ENCODE measurements around the gene CD151. TPM values are rescaled to one million over a fixed set of nuclear protein-coding genes. Genes with fewer than 3 reads are reported as not detected.

The CD151 gene
- total RNA-seq, 1 donor from 2014 or later, result 486 TPM

GRCh38 chr11:804599-804964, 28.2 kb upstream of the CD151 start:
- peaks cover 23% of the 10 kb centered on the region for H3K4me1 ChIP-seq

GRCh38 chr11:808427-809286, 24.1 kb upstream of the CD151 start:
- intact Hi-C loops (cut with DNase I), result no loop called here
- no peaks in the 10 kb centered on the region for H3K9me3 ChIP-seq
- no peaks in the 10 kb centered on the region for H3K27me3 ChIP-seq
- H3K4me3 ChIP-seq, result peak overlapping the region; percentile 100
- peaks cover 38% of the 10 kb centered on the region for H3K4me1 ChIP-seq
- DNase-seq, result no peak
- TF ChIP-seq CTCF (IDR thresholded peaks at IDR 0.05), result no peak
- ATAC-seq, result no peak
- peak overlapping the region; percentile 97 for H3K27ac ChIP-seq
- peaks cover 27% of the 10 kb centered on the region for H3K36me3 ChIP-seq

More at GRCh38 chr11:804599-804964, 28.2 kb upstream of the CD151 start:
- Histone ChIP-seq H3K4me3 (peak overlapping the region; percentile 68), H3K36me3 (no peaks in the 10 kb centered on the region), H3K27ac (peak overlapping the region; percentile 93), H3K27me3 (no peaks in the 10 kb centered on the region), H3K9me3 (no peaks in the 10 kb centered on the region)
- ATAC-seq, result no peak
- no peak for DNase-seq
- TF ChIP-seq CTCF (IDR thresholded peaks at IDR 0.05), result no peak
- intact Hi-C loops (cut with DNase I), result no loop called here

- DNase-seq (peak; percentile 99), ATAC-seq (peak; percentile 92)
- intact Hi-C loops (cut with DNase I), result no loop called here
- H3K4me1 ChIP-seq, result peaks cover 31% of the 10 kb centered on the region
- H3K27ac ChIP-seq, result peak within 1 kb of the TSS; percentile 97
- no peak for TF ChIP-seq CTCF (IDR thresholded peaks at IDR 0.05)
- H3K27me3 ChIP-seq, result no peaks in the 10 kb centered on the region
- H3K4me3 ChIP-seq, result peak within 1 kb of the TSS; percentile 100
- peaks cover 32% of the 10 kb centered on the region for H3K36me3 ChIP-seq
- H3K9me3 ChIP-seq, result no peaks in the 10 kb centered on the region
These were observed 23.3 kb upstream of the CD151 start, which contains the start of gene RPLP2 for GRCh38 chr11:809287-810039. Gene RPLP2, plus strand, starts transcription at chr11:809967. Its CDS starts 268 bp downstream, at chr11:810235.

GRCh38 chr11:810040-810567, 22.6 kb upstream of the CD151 start:
- no peak for ATAC-seq
- H3K4me3 ChIP-seq, result peak overlapping the region; percentile 100
- no peak for TF ChIP-seq CTCF (IDR thresholded peaks at IDR 0.05)
- H3K9me3 ChIP-seq, result no peaks in the 10 kb centered on the region
- intact Hi-C loops (cut with DNase I), result no loop called here
- no peak for DNase-seq
- peaks cover 32% of the 10 kb centered on the region for H3K36me3 ChIP-seq
- H3K27me3 ChIP-seq, result no peaks in the 10 kb centered on the region
- peaks cover 28% of the 10 kb centered on the region for H3K4me1 ChIP-seq
- H3K27ac ChIP-seq, result peak overlapping the region; percentile 97

GRCh38 chr11:811446-812245, 21.1 kb upstream of the CD151 start:
- intact Hi-C loops (cut with DNase I), result no loop called here
- no peaks in the 10 kb centered on the region for H3K9me3 ChIP-seq
- ATAC-seq (no peak), DNase-seq (no peak)
- no peak overlapping the region for H3K4me3 ChIP-seq
- TF ChIP-seq CTCF (IDR thresholded peaks at IDR 0.05), result no peak
- peaks cover 32% of the 10 kb centered on the region for H3K36me3 ChIP-seq
- no peaks in the 10 kb centered on the region for H3K27me3 ChIP-seq
- H3K27ac ChIP-seq, result no peak overlapping the region
- H3K4me1 ChIP-seq, result peaks cover 23% of the 10 kb centered on the region

All from upper lobe of right lung (tissue), 1 donor.